Activated CD4-positive, alpha-beta T cell treated with anti-CD3 and anti-CD28 coated beads, Interleukin-2, amount 10 ng/mL, durations not matched to agents 24 days and 14 days (primary cell): ENCODE results near the gene GCNT4. TPM values are rescaled to one million over a fixed set of nuclear protein-coding genes. Genes with fewer than 3 reads are reported as not detected.

ENCODE experiments used
- DNase-seq: peaks from one replicate; pipeline ENCODE4 v3.0.0; 2022
- H3K27ac Mint-ChIP-seq: one replicate; pipeline ENCODE4 v1.8.0; 2022; ENCODE audit warnings: mild to moderate bottlenecking, mixed read lengths
- H3K27me3 Mint-ChIP-seq: one replicate; pipeline ENCODE4 v1.8.0; 2022; ENCODE audit warnings: mixed read lengths
- H3K36me3 Mint-ChIP-seq: one replicate; pipeline ENCODE4 v1.8.0; 2022; ENCODE audit warnings: low read depth, mild to moderate bottlenecking, mixed read lengths
- H3K4me1 Mint-ChIP-seq: one replicate; pipeline ENCODE4 v1.8.0; 2021; ENCODE audit warnings: mixed read lengths
- H3K4me3 Mint-ChIP-seq: one replicate; pipeline ENCODE4 v1.8.0; 2022; ENCODE audit warnings: mild to moderate bottlenecking, moderate library complexity, mixed read lengths
- H3K9me3 Mint-ChIP-seq: one replicate; pipeline ENCODE4 v1.8.0; 2021; ENCODE audit warnings: mixed read lengths
- intact Hi-C: fragments of 100-400 bp; cut with micrococcal nuclease; formaldehyde crosslinking; loops from one replicate; pipeline ENCODE4 v1.15.1; 2023
- total RNA-seq: library from RNA; stranded (reverse); gene quantifications from 2 replicates; pipeline ENCODE4 v1.2.3, GENCODE V29; 2022

The GCNT4 gene
- total RNA-seq, 1 donor from 2014 or later, result 0.70 TPM

GRCh38 chr5:75020016-75020656, 32.2 kb downstream of the GCNT4 start:
- peaks cover 1% of the 10 kb centered on the region for H3K27me3 Mint-ChIP-seq
- H3K36me3 Mint-ChIP-seq, result no peaks in the 10 kb centered on the region
- intact Hi-C loops, result no loop called here
- DNase-seq, result no peak
- H3K4me1 Mint-ChIP-seq, result peaks cover 14% of the 10 kb centered on the region
- no peak overlapping the region for H3K27ac Mint-ChIP-seq
- H3K4me3 Mint-ChIP-seq, result no peak overlapping the region
- no peaks in the 10 kb centered on the region for H3K9me3 Mint-ChIP-seq

GRCh38 chr5:75018805-75019587, 33.4 kb downstream of the GCNT4 start:
- Mint-ChIP-seq H3K36me3 (no peaks in the 10 kb centered on the region), H3K4me1 (peaks cover 11% of the 10 kb centered on the region), H3K4me3 (no peak overlapping the region), H3K27me3 (no peaks in the 10 kb centered on the region), H3K27ac (no peak overlapping the region), H3K9me3 (no peaks in the 10 kb centered on the region)
- intact Hi-C loops, result no loop called here
- no peak for DNase-seq

GRCh38 chr5:75017971-75018370, 34.4 kb downstream of the GCNT4 start:
- peaks cover 4% of the 10 kb centered on the region for H3K9me3 Mint-ChIP-seq
- no peaks in the 10 kb centered on the region for H3K27me3 Mint-ChIP-seq
- intact Hi-C loops, result no loop called here
- peaks cover 4% of the 10 kb centered on the region for H3K4me1 Mint-ChIP-seq
- H3K36me3 Mint-ChIP-seq, result no peaks in the 10 kb centered on the region
- DNase-seq, result no peak
- H3K27ac Mint-ChIP-seq, result no peak overlapping the region
- no peak overlapping the region for H3K4me3 Mint-ChIP-seq

GRCh38 chr5:75016896-75017295, 35.5 kb downstream of the GCNT4 start:
- Mint-ChIP-seq H3K4me3 (no peak overlapping the region), H3K36me3 (no peaks in the 10 kb centered on the region), H3K27me3 (no peaks in the 10 kb centered on the region), H3K4me1 (peaks cover 1% of the 10 kb centered on the region), H3K27ac (no peak overlapping the region), H3K9me3 (peaks cover 5% of the 10 kb centered on the region)
- intact Hi-C loops, result no loop called here
- DNase-seq, result no peak

GRCh38 chr5:75012748-75013147, 39.6 kb downstream of the GCNT4 start:
- Mint-ChIP-seq H3K36me3 (no peaks in the 10 kb centered on the region), H3K9me3 (peaks cover 7% of the 10 kb centered on the region), H3K27me3 (no peaks in the 10 kb centered on the region), H3K4me3 (no peak overlapping the region), H3K4me1 (peaks cover 1% of the 10 kb centered on the region), H3K27ac (no peak overlapping the region)
- intact Hi-C loops, result no loop called here
- no peak for DNase-seq

- intact Hi-C loops, result no loop called here
- no peak overlapping the region for H3K27ac Mint-ChIP-seq
Measured at GRCh38 chr5:75010838-75011237, 41.5 kb downstream of the GCNT4 start.

GRCh38 chr5:75009556-75010345, 42.6 kb downstream of the GCNT4 start:
- Mint-ChIP-seq H3K9me3 (peaks cover 13% of the 10 kb centered on the region), H3K4me3 (no peak overlapping the region), H3K4me1 (no peaks in the 10 kb centered on the region), H3K36me3 (peaks cover 5% of the 10 kb centered on the region), H3K27me3 (no peaks in the 10 kb centered on the region), H3K27ac (no peak overlapping the region)
- intact Hi-C loops, result no loop called here
- no peak for DNase-seq

More at GRCh38 chr5:75010838-75011237, 41.5 kb downstream of the GCNT4 start:
- H3K9me3 Mint-ChIP-seq, result peaks cover 9% of the 10 kb centered on the region
- H3K36me3 Mint-ChIP-seq, result peaks cover 2% of the 10 kb centered on the region
- no peak for DNase-seq
- no peaks in the 10 kb centered on the region for H3K4me1 Mint-ChIP-seq
- H3K4me3 Mint-ChIP-seq, result no peak overlapping the region
- H3K27me3 Mint-ChIP-seq, result no peaks in the 10 kb centered on the region

GRCh38 chr5:75006865-75007822, 45.2 kb downstream of the GCNT4 start:
- H3K9me3 Mint-ChIP-seq, result peaks cover 8% of the 10 kb centered on the region
- intact Hi-C loops, result no loop called here
- H3K4me3 Mint-ChIP-seq, result no peak overlapping the region
- H3K4me1 Mint-ChIP-seq, result no peaks in the 10 kb centered on the region
- no peak for DNase-seq
- no peaks in the 10 kb centered on the region for H3K27me3 Mint-ChIP-seq
- H3K36me3 Mint-ChIP-seq, result peaks cover 5% of the 10 kb centered on the region
- H3K27ac Mint-ChIP-seq, result no peak overlapping the region

- peaks cover 5% of the 10 kb centered on the region for H3K9me3 Mint-ChIP-seq
- peaks cover 5% of the 10 kb centered on the region for H3K36me3 Mint-ChIP-seq
- H3K4me3 Mint-ChIP-seq, result no peak overlapping the region
- H3K4me1 Mint-ChIP-seq, result no peaks in the 10 kb centered on the region
- no peak overlapping the region for H3K27ac Mint-ChIP-seq
- peaks cover 3% of the 10 kb centered on the region for H3K27me3 Mint-ChIP-seq
- intact Hi-C loops, result no loop called here
- no peak for DNase-seq
Measured at GRCh38 chr5:75005561-75005960, 46.8 kb downstream of the GCNT4 start.

Other genes starting within 250 kb of the GCNT4 start
- 1.8 and 2.6 TPM in 2 replicates for gene FAM169A, start 186.2 kb downstream of the GCNT4 start, total RNA-seq
- gene ANKRD31, start 184.3 kb upstream of the GCNT4 start, total RNA-seq, result 0.33 and 0.47 TPM in 2 replicates